ENCODE results near the gene PMPCA. TPM values are rescaled to one million over a fixed set of nuclear protein-coding genes. Genes with fewer than 3 reads are reported as not detected.

The PMPCA gene
- total RNA-seq, 1 donor from 2014 or later, result 86.6 TPM

GRCh38 chr9:136383436-136383835 lies 27.0 kb upstream of the PMPCA start:
- H3K4me3 Mint-ChIP-seq, result no peak overlapping the region
- H3K9me3 Mint-ChIP-seq, result no peaks in the 10 kb centered on the region
- DNase-seq (ENCODE audit: low read depth, low spot score), result no peak
- no peaks in the 10 kb centered on the region for H3K27me3 Mint-ChIP-seq (ENCODE audit: low read depth)
- no peak overlapping the region for H3K27ac Mint-ChIP-seq (ENCODE audit: unreplicated experiment)
- TF ChIP-seq CTCF (conservative IDR thresholded peaks at IDR 0.05), result no peak
- H3K4me1 Mint-ChIP-seq, result no peaks in the 10 kb centered on the region
- peaks cover 11% of the 10 kb centered on the region for H3K36me3 Mint-ChIP-seq (ENCODE audit: low read depth)

GRCh38 chr9:136385015-136385414 lies 25.4 kb upstream of the PMPCA start:
- no peaks in the 10 kb centered on the region for H3K27me3 Mint-ChIP-seq (ENCODE audit: low read depth)
- no peaks in the 10 kb centered on the region for H3K4me1 Mint-ChIP-seq
- H3K9me3 Mint-ChIP-seq, result no peaks in the 10 kb centered on the region
- no peak overlapping the region for H3K4me3 Mint-ChIP-seq
- TF ChIP-seq CTCF (conservative IDR thresholded peaks at IDR 0.05), result no peak
- H3K27ac Mint-ChIP-seq (ENCODE audit: unreplicated experiment), result peak overlapping the region; percentile 29
- DNase-seq (ENCODE audit: low read depth, low spot score), result no peak
- H3K36me3 Mint-ChIP-seq (ENCODE audit: low read depth), result peaks cover 14% of the 10 kb centered on the region

- DNase-seq (ENCODE audit: low read depth, low spot score), result no peak
- no peak for TF ChIP-seq CTCF (conservative IDR thresholded peaks at IDR 0.05)
- H3K4me3 Mint-ChIP-seq, result no peak overlapping the region
- H3K27me3 Mint-ChIP-seq (ENCODE audit: low read depth), result no peaks in the 10 kb centered on the region
- no peak overlapping the region for H3K27ac Mint-ChIP-seq (ENCODE audit: unreplicated experiment)
- H3K36me3 Mint-ChIP-seq (ENCODE audit: low read depth), result peaks cover 14% of the 10 kb centered on the region
- no peaks in the 10 kb centered on the region for H3K9me3 Mint-ChIP-seq
- H3K4me1 Mint-ChIP-seq, result no peaks in the 10 kb centered on the region
These were observed 24.4 kb upstream of the PMPCA start for GRCh38 chr9:136386018-136386417.

- no peak overlapping the region for H3K27ac Mint-ChIP-seq (ENCODE audit: unreplicated experiment)
- no peaks in the 10 kb centered on the region for H3K9me3 Mint-ChIP-seq
- DNase-seq (ENCODE audit: low read depth, low spot score), result no peak
- H3K4me1 Mint-ChIP-seq, result no peaks in the 10 kb centered on the region
- no peak for TF ChIP-seq CTCF (conservative IDR thresholded peaks at IDR 0.05)
- H3K36me3 Mint-ChIP-seq (ENCODE audit: low read depth), result peaks cover 17% of the 10 kb centered on the region
- H3K27me3 Mint-ChIP-seq (ENCODE audit: low read depth), result no peaks in the 10 kb centered on the region
- H3K4me3 Mint-ChIP-seq, result no peak overlapping the region
These were observed 23.2 kb upstream of the PMPCA start for GRCh38 chr9:136387217-136387616.

- no peaks in the 10 kb centered on the region for H3K27me3 Mint-ChIP-seq (ENCODE audit: low read depth)
- no peak overlapping the region for H3K27ac Mint-ChIP-seq (ENCODE audit: unreplicated experiment)
- no peaks in the 10 kb centered on the region for H3K9me3 Mint-ChIP-seq
- H3K4me3 Mint-ChIP-seq, result no peak overlapping the region
- no peaks in the 10 kb centered on the region for H3K4me1 Mint-ChIP-seq
- no peak for TF ChIP-seq CTCF (conservative IDR thresholded peaks at IDR 0.05)
- H3K36me3 Mint-ChIP-seq (ENCODE audit: low read depth), result peaks cover 17% of the 10 kb centered on the region
- no peak for DNase-seq (ENCODE audit: low read depth, low spot score)
These were observed 21.1 kb upstream of the PMPCA start for GRCh38 chr9:136389396-136389795.

Data from neural crest cell (in vitro differentiated cells).